Inflammatory macrophage treated with lipopolysaccharide for 1 hour (primary cell): Measurements from ENCODE around the gene CNGB1.
"Not testable (repeated sequence)": the region's sequence is repeated elsewhere in the genome, so short reads cannot be mapped to it uniquely, and the experiment has no call there.

Experiments
- DNase-seq, 2 donors: peaks; one replicate each; pipeline ENCODE4 v3.0.0-alpha.2; 2020 to 2022

CNGB1 gene

GRCh38 chr16:57951204-57951960, 19.5 kb downstream of the CNGB1 start:
- no peak for DNase-seq

GRCh38 chr16:57950382-57950781, 20.5 kb downstream of the CNGB1 start:
- DNase-seq, result no peak

GRCh38 chr16:57949595-57950238, 21.2 kb downstream of the CNGB1 start:
- DNase-seq, result peak in 1 of 2 donors; percentile 5

GRCh38 chr16:57949013-57949412, 21.9 kb downstream of the CNGB1 start:
- no peak for DNase-seq

GRCh38 chr16:57948027-57948426, 22.9 kb downstream of the CNGB1 start:
- DNase-seq, result no peak

GRCh38 chr16:57947261-57947660, 23.7 kb downstream of the CNGB1 start:
- peak; percentile 30 to 44 for DNase-seq

GRCh38 chr16:57946181-57946801, 24.6 kb downstream of the CNGB1 start:
- no peak for DNase-seq

GRCh38 chr16:57945740-57946138, 25.2 kb downstream of the CNGB1 start:
- peak; percentile 23 to 24 for DNase-seq

GRCh38 chr16:57944970-57945739, 25.8 kb downstream of the CNGB1 start:
- DNase-seq, result no peak

- not testable (repeated sequence) for DNase-seq
Observed at GRCh38 chr16:57943381-57943780, 27.5 kb downstream of the CNGB1 start.

GRCh38 chr16:57941901-57942300, 29.0 kb downstream of the CNGB1 start:
- not testable (repeated sequence) for DNase-seq

GRCh38 chr16:57941016-57941664, 29.8 kb downstream of the CNGB1 start:
- DNase-seq, result no peak

- no peak for DNase-seq
Observed at GRCh38 chr16:57940382-57940966, 30.5 kb downstream of the CNGB1 start.

GRCh38 chr16:57939872-57940224, 31.1 kb downstream of the CNGB1 start:
- no peak for DNase-seq

GRCh38 chr16:57938936-57939871, 31.7 kb downstream of the CNGB1 start:
- no peak for DNase-seq

GRCh38 chr16:57938484-57938883, 32.4 kb downstream of the CNGB1 start:
- DNase-seq, result no peak

- DNase-seq, result no peak
Observed at GRCh38 chr16:57937861-57938260, 33.1 kb downstream of the CNGB1 start.

GRCh38 chr16:57935904-57936303, 35.0 kb downstream of the CNGB1 start:
- DNase-seq, result no peak

- no peak for DNase-seq
Observed at GRCh38 chr16:57930533-57930932, 40.4 kb downstream of the CNGB1 start.

- no peak for DNase-seq
Observed at GRCh38 chr16:57929250-57929649, 41.7 kb downstream of the CNGB1 start.

- no peak for DNase-seq
Observed at GRCh38 chr16:57926041-57926440, 44.9 kb downstream of the CNGB1 start.
